Karpas-422 (cell line): Measurements from ENCODE around the gene KCNK4. TPM values are rescaled to one million over a fixed set of nuclear protein-coding genes. Genes with fewer than 3 reads are reported as not detected.

Experiments used
- DNase-seq: peaks from one replicate; pipeline ENCODE4 v3.0.0-alpha.2; 2015
- H2AFZ ChIP-seq: fragments of 200-600 bp; sonication (generic); 2 replicates; pipeline ENCODE4 v1.6.1; 2014; ENCODE audit warnings: antibody characterized with exemption, low read length, mixed read lengths
- H3K27ac ChIP-seq: fragments of 200-600 bp; sonication (generic); 2 replicates; pipeline ENCODE4 v1.5.1; 2014; ENCODE audit warnings: mild to moderate bottlenecking, low read length, moderate library complexity
- H3K27me3 ChIP-seq: fragments of 200-600 bp; sonication (generic); 2 replicates; pipeline ENCODE4 v1.6.1; 2014; ENCODE audit warnings: low read length, mixed read lengths
- H3K36me3 ChIP-seq: fragments of 200-600 bp; sonication (generic); 2 replicates; pipeline ENCODE4 v1.6.1; 2014; ENCODE audit warnings: low read length, mixed read lengths; ENCODE audit not compliant: insufficient read depth
- H3K4me1 ChIP-seq: fragments of 200-600 bp; sonication (generic); 2 replicates; pipeline ENCODE4 v1.6.1; 2014; ENCODE audit warnings: mild to moderate bottlenecking, low read length, mixed read lengths
- H3K4me2 ChIP-seq: fragments of 200-600 bp; sonication (generic); 2 replicates; pipeline ENCODE4 v1.6.1; 2014; ENCODE audit warnings: low read length, low read depth, mild to moderate bottlenecking; ENCODE audit not compliant: poor library complexity, severe bottlenecking
- H3K4me3 ChIP-seq: fragments of 200-600 bp; sonication (generic); 2 replicates; pipeline ENCODE4 v1.5.1; 2014; ENCODE audit warnings: mild to moderate bottlenecking, antibody characterized with exemption, low read length, mixed read lengths
- H3K79me2 ChIP-seq: fragments of 200-600 bp; sonication (generic); 2 replicates; pipeline ENCODE4 v1.6.1; 2014; ENCODE audit warnings: mild to moderate bottlenecking, low read length, mixed read lengths
- H3K9ac ChIP-seq: fragments of 200-600 bp; sonication (generic); 2 replicates; pipeline ENCODE4 v1.6.0; 2014; ENCODE audit warnings: low read length
- H3K9me2 ChIP-seq: fragments of 200-600 bp; sonication (generic), shearing (Covaris generic); replicated peaks from 2 replicates; pipeline ENCODE4 v1.6.0; 2014; ENCODE audit warnings: mild to moderate bottlenecking, low read length, moderate library complexity; ENCODE audit not compliant: insufficient read depth
- H3K9me3 ChIP-seq: fragments of 300-700, 200-600 bp; sonication (generic); 2 replicates; pipeline ENCODE4 v1.6.1; 2014; ENCODE audit warnings: low read length, mixed read lengths
- H4K20me1 ChIP-seq: fragments of 200-600 bp; sonication (generic); 2 replicates; pipeline ENCODE4 v1.6.1; 2014; ENCODE audit warnings: mild to moderate bottlenecking, antibody characterized with exemption, low read length, low read depth; ENCODE audit not compliant: insufficient read depth
- total RNA-seq: library from RNA; depleted of rRNA; stranded (reverse); fragments of >200 nt; shearing (Covaris generic); gene quantifications from 2 replicates; pipeline ENCODE4 v1.2.3, GENCODE V29; 2014; ENCODE audit warnings: low replicate concordance

KCNK4 gene
- total RNA-seq, 1 experiment from 2014 or later, result not detected

DNA sequence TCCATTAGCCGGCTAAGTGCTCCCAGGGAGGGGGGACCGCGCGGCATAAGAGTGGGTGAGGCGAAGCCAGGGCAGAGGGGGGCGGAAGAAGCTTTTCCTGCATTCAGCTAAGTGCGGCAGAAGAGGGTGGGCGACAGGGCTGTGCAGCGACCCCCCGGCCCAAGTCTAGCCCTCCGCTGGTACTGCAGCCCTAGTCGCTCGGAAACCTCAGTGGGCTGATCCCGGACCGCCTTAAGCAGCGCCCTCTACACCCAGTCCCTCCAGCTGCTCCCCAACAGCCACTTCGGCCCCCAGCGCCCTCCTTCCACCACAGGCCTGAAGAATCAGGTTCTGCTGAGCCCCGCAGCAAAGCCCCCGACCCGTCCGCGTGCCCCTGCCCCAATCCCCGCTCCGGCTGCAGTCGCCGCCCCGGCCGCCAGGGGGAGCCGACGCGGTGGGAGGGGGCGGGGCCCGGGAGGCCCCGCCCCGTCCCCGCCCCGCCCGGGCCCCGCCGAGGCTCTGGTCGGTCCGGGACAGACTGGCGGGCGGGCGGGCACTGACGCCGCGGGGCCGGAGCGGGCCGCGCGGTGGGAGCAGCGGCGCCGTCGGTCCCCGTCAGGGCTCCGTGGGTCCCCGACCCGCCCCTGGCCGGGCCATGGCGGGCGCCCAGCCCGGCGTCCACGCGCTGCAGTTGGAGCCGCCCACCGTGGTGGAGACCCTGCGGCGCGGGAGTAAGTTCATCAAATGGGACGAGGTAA lies 39.9 kb upstream of the KCNK4 start, which contains the start of gene PLCB3:
PLCB3 (plus strand) TSS at position 515 of the 737 bp plus-strand sequence; CDS start at position 635, 120 bp downstream.
- Histone ChIP-seq H3K36me3 (no peaks in the 10 kb centered on the region), H3K79me2 (peaks cover 9% of the 10 kb centered on the region), H3K4me3 (peak within 1 kb of the TSS; percentile 95), H3K27me3 (no peaks in the 10 kb centered on the region), H3K9me2 (no peaks in the 10 kb centered on the region), H3K9ac (peak within 1 kb of the TSS; percentile 83), H4K20me1 (no peaks in the 10 kb centered on the region), H3K4me2 (peak within 1 kb of the TSS; percentile 99), H3K27ac (no peak within 1 kb of the TSS), H2AFZ (peak within 1 kb of the TSS; percentile 86), H3K4me1 (peaks cover 41% of the 10 kb centered on the region), H3K9me3 (no peaks in the 10 kb centered on the region)
- DNase-seq, result peak; percentile 82

- H3K4me2 ChIP-seq, result peak overlapping the region; percentile 99
- H2AFZ ChIP-seq, result no peak overlapping the region
- no peaks in the 10 kb centered on the region for H3K9me3 ChIP-seq
- no peaks in the 10 kb centered on the region for H3K27me3 ChIP-seq
- peak overlapping the region; percentile 95 for H3K4me3 ChIP-seq
- peak overlapping the region; percentile 83 for H3K9ac ChIP-seq
- H3K36me3 ChIP-seq, result no peaks in the 10 kb centered on the region
- DNase-seq, result no peak
- no peaks in the 10 kb centered on the region for H3K9me2 ChIP-seq
- H3K27ac ChIP-seq, result no peak overlapping the region
- H3K79me2 ChIP-seq, result peaks cover 7% of the 10 kb centered on the region; the same call in 1 of the 2 replicates
- no peaks in the 10 kb centered on the region for H4K20me1 ChIP-seq
- peaks cover 41% of the 10 kb centered on the region for H3K4me1 ChIP-seq
Measured at GRCh38 chr11:64251753-64252002, 39.4 kb upstream of the KCNK4 start.

DNA sequence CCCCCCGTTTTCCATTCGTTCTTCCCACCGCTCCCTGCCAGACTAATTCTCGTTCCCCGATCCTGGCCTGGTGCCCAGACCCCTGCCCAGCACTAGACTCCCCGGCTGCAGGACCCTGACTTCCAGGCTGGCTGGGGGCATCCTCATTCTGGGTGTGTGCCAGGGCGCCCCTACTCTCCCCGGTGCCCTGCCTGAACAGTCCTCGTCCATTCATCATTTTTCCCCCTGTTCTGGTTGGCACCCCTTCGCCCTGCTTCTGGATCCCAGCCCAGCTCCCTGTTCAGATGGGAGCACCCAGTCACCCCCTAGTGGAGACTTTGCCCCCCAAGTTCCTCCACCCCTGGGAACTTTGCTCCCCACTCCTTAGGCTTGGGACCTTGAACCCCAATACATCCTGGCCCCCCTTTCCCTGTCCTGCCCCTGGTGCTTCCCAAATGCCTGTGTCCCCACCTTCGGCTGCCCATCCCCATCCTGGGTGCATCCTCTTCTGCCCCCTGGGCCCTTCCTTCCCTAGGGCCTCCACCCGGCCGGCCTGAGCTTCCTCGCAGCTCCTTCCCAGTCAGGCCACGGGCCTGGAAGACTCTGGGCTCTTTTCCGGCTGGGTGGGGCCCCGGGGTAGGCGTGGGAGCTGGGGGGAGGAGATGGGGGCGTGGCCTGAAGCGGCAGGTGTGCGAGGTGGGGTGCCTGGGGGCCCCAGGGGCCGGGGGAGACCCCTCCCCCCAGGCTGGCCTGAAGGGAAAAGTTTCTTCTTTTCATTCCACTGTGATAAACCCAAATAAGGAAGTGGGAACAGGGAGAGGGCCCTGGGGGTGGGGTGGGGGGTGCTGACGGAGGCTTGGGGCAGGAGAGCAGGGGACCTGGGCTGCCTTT lies 38.9 kb upstream of the KCNK4 start:
- H3K79me2 ChIP-seq, result peaks cover 7% of the 10 kb centered on the region; the same call in 1 of the 2 replicates

GRCh38 chr11:64253043-64253442 lies 38.1 kb upstream of the KCNK4 start:
- Histone ChIP-seq H3K9me2 (no peaks in the 10 kb centered on the region), H3K27me3 (no peaks in the 10 kb centered on the region), H3K9me3 (no peaks in the 10 kb centered on the region), H3K27ac (no peak overlapping the region), H2AFZ (no peak overlapping the region), H3K9ac (no peak overlapping the region), H3K4me2 (peak overlapping the region; percentile 99), H3K4me1 (peaks cover 29% of the 10 kb centered on the region), H4K20me1 (no peaks in the 10 kb centered on the region), H3K36me3 (no peaks in the 10 kb centered on the region), H3K79me2 (peaks cover 7% of the 10 kb centered on the region; the same call in 1 of the 2 replicates), H3K4me3 (peak overlapping the region; percentile 95; the same call in 1 of the 2 replicates)
- DNase-seq, result no peak

More for the DNA sequence above, 38.9 kb upstream of the KCNK4 start:
- no peaks in the 10 kb centered on the region for H3K36me3 ChIP-seq
- peaks cover 36% of the 10 kb centered on the region for H3K4me1 ChIP-seq
- H3K9ac ChIP-seq, result peak overlapping the region; percentile 83
- H4K20me1 ChIP-seq, result no peaks in the 10 kb centered on the region
- H3K4me3 ChIP-seq, result peak overlapping the region; percentile 95
- H3K4me2 ChIP-seq, result peak overlapping the region; percentile 99
- peak; percentile 70 for DNase-seq
- H3K9me3 ChIP-seq, result no peaks in the 10 kb centered on the region
- no peak overlapping the region for H3K27ac ChIP-seq
- H2AFZ ChIP-seq, result peak overlapping the region; percentile 50; the same call in 1 of the 2 replicates
- no peaks in the 10 kb centered on the region for H3K27me3 ChIP-seq
- no peaks in the 10 kb centered on the region for H3K9me2 ChIP-seq

DNA sequence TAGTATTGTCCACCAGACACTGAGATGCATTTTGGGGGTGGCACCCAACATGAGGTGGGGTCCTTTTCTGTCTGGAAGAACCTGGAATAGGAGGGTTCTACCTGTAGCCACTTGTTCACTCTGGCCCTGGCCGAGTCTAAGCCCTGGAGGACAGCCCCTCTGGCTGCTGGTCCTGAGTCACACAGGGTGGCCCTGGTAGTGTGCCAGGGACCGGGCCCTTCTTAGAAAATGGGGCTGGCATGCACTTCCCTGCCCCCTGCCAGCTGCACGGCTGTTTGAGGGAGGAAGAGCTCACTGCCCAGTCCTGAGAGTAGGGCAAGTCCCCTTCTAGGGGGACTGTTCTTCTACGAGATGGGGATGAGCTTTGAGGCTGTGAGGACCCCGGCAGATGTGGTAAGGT lies 37.6 kb upstream of the KCNK4 start:
- no peak overlapping the region for H2AFZ ChIP-seq
- H3K4me3 ChIP-seq, result no peak overlapping the region
- DNase-seq, result no peak
- H3K9me3 ChIP-seq, result no peaks in the 10 kb centered on the region
- no peaks in the 10 kb centered on the region for H3K36me3 ChIP-seq
- H4K20me1 ChIP-seq, result no peaks in the 10 kb centered on the region
- H3K27me3 ChIP-seq, result no peaks in the 10 kb centered on the region
- no peak overlapping the region for H3K4me2 ChIP-seq
- H3K79me2 ChIP-seq, result peaks cover 7% of the 10 kb centered on the region; the same call in 1 of the 2 replicates
- no peaks in the 10 kb centered on the region for H3K9me2 ChIP-seq
- no peak overlapping the region for H3K9ac ChIP-seq
- H3K4me1 ChIP-seq, result peaks cover 29% of the 10 kb centered on the region
- H3K27ac ChIP-seq, result no peak overlapping the region

DNA sequence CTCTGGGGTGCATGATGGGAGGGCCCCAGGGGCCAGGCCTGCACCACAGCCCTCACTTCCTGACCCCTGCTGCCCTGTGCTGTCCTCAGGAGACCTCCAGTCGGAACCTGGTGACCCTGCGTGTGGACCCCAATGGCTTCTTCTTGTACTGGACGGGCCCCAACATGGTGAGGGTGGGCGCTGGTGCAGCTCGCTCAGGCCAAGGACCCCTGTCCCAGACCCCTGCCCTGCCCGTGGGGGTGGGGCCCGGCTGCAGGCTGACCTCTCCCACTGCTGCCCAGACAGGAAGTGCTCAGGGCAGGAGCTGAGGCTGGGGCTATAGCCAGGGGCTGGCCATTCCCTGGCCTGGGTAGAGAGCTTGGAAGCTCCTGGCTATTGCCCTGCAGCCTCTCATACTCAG lies 36.8 kb upstream of the KCNK4 start:
- H4K20me1 ChIP-seq, result no peaks in the 10 kb centered on the region
- H2AFZ ChIP-seq, result no peak overlapping the region
- no peaks in the 10 kb centered on the region for H3K27me3 ChIP-seq
- H3K9me3 ChIP-seq, result no peaks in the 10 kb centered on the region
- H3K79me2 ChIP-seq, result peaks cover 7% of the 10 kb centered on the region; the same call in 1 of the 2 replicates
- H3K36me3 ChIP-seq, result no peaks in the 10 kb centered on the region
- no peak for DNase-seq
- H3K4me3 ChIP-seq, result no peak overlapping the region
- no peak overlapping the region for H3K4me2 ChIP-seq
- H3K9me2 ChIP-seq, result no peaks in the 10 kb centered on the region
- H3K27ac ChIP-seq, result no peak overlapping the region
- H3K9ac ChIP-seq, result no peak overlapping the region
- H3K4me1 ChIP-seq, result peaks cover 29% of the 10 kb centered on the region

DNA sequence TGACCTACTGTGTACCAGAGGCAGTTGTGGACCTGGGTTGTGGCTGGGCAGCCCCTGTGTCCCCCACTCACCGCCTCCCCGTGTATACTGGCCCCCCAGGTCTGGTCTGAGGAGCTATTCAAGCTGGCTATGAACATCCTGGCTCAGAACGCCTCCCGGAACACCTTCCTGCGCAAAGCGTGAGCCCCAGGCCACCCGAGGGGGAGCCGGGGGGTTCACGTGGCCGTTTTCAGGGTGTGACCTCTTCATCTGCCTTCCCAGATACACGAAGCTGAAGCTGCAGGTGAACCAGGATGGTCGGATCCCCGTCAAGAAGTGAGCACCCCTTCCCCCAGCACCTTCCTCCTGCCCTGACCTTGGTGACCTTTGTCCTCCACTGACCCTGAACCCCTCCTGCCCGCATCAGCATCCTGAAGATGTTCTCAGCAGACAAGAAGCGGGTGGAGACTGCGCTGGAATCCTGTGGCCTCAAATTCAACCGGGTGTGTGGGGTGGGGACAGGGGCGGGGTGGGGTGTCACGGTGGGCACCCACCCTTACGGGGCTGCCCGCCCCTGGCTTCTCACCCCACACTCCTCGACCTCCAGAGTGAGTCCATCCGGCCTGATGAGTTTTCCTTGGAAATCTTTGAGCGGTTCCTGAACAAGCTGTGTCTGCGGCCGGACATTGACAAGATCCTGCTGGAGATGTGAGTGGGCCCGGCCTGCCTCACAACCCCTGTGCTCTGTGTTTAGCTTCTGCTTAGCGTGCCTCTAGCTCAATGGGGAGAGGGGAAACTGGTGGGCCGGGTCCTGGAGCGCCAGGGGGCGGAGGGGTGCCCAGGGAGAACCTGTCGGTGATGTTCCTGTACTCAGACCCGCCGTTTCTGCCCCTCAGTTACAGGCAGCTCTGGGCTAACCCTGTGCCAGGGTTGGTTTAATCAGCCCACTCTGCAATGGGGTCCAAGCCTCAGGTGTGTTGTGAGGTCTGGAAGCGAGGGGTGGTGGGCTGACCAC lies 35.7 kb upstream of the KCNK4 start:
- H3K27ac ChIP-seq, result no peak overlapping the region

More for the DNA sequence above, 35.7 kb upstream of the KCNK4 start:
- no peak overlapping the region for H3K4me3 ChIP-seq
- no peak overlapping the region for H3K9ac ChIP-seq
- DNase-seq, result no peak
- H4K20me1 ChIP-seq, result no peaks in the 10 kb centered on the region
- peaks cover 7% of the 10 kb centered on the region; the same call in 1 of the 2 replicates for H3K79me2 ChIP-seq
- H3K36me3 ChIP-seq, result no peaks in the 10 kb centered on the region
- H2AFZ ChIP-seq, result no peak overlapping the region
- H3K9me2 ChIP-seq, result no peaks in the 10 kb centered on the region
- H3K9me3 ChIP-seq, result no peaks in the 10 kb centered on the region
- peaks cover 28% of the 10 kb centered on the region for H3K4me1 ChIP-seq
- no peak overlapping the region for H3K4me2 ChIP-seq
- no peaks in the 10 kb centered on the region for H3K27me3 ChIP-seq
